K562 (cell line): Measurements from ENCODE around the gene CDK9. TPM values are rescaled to one million over a fixed set of nuclear protein-coding genes. Genes with fewer than 3 reads are reported as not detected.

ENCODE experiments used
- BCLAF1 ChIP-seq, 2 experiments: fragments of 450-650 bp in 1 of 2; IDR thresholded peaks; 2 replicates each; pipeline ENCODE4 v1.6.1; 2011 to 2017; ENCODE audit warnings: low read depth in 2 of 2, antibody characterized with exemption in 1 of 2, borderline replicate concordance in 1 of 2, low read length in 1 of 2, mild to moderate bottlenecking in 1 of 2, mixed read lengths in 1 of 2; ENCODE audit not compliant: control insufficient read depth in 1 of 2
- BMI1 ChIP-seq: fragments of 150-350 bp; IDR thresholded peaks from 2 replicates; pipeline ENCODE4 v1.6.1; 2014; ENCODE audit warnings: low read length
- C11orf30 ChIP-seq: fragments of 450-650 bp; IDR thresholded peaks from 2 replicates; pipeline ENCODE4 v1.6.1; 2016; ENCODE audit warnings: low read depth, mild to moderate bottlenecking
- DLX4 ChIP-seq: fragments of 250-450 bp; sonication (Bioruptor Pico); IDR thresholded peaks from 2 replicates; pipeline ENCODE4 v1.6.1; 2021; ENCODE audit warnings: mild to moderate bottlenecking
- HDAC2 ChIP-seq: fragments of 450-650 bp; IDR thresholded peaks from 2 replicates; pipeline ENCODE4 v1.6.1; 2016; ENCODE audit warnings: mild to moderate bottlenecking
- HDAC6 ChIP-seq: IDR thresholded peaks from 2 replicates; pipeline ENCODE4 v1.6.1; 2012; ENCODE audit warnings: low read depth, mild to moderate bottlenecking, control low read depth, inconsistent platforms, low read length, moderate library complexity
- HNRNPK ChIP-seq: fragments of 200-400 bp; formaldehyde crosslinking; IDR thresholded peaks from one replicate; pipeline ENCODE4 v1.6.1; 2018; ENCODE audit warnings: mild to moderate bottlenecking, low read depth, low read length; ENCODE audit not compliant: poor library complexity, severe bottlenecking
- MTA2 ChIP-seq: fragments of 450-650 bp; IDR thresholded peaks from 2 replicates; pipeline ENCODE4 v1.6.1; 2016; ENCODE audit warnings: low read depth
- NFYB ChIP-seq: IDR thresholded peaks from 2 replicates; pipeline ENCODE4 v1.6.1; 2011; ENCODE audit warnings: mild to moderate bottlenecking, moderate library complexity; ENCODE audit not compliant: insufficient read length; ENCODE audit errors: extremely low read depth
- NR2C1 ChIP-seq, 2 experiments: fragments of 450-650 bp; IDR thresholded peaks; 2 replicates each; pipeline ENCODE4 v1.6.1; 2017; ENCODE audit warnings: mild to moderate bottlenecking in 2 of 2, antibody characterized with exemption in 1 of 2, inconsistent platforms in 1 of 2, missing compliant biosample characterization in 1 of 2, missing genetic modification characterization in 1 of 2
- PCBP1 ChIP-seq: fragments of 200-400 bp; formaldehyde crosslinking; IDR thresholded peaks from 2 replicates; pipeline ENCODE4 v1.6.1; 2018; ENCODE audit warnings: mild to moderate bottlenecking, low read depth, low read length; ENCODE audit not compliant: poor library complexity, severe bottlenecking
- PTBP1 ChIP-seq: fragments of 200-400 bp; formaldehyde crosslinking; IDR thresholded peaks from 2 replicates; pipeline ENCODE4 v1.6.1; 2017; ENCODE audit warnings: low read depth, low read length
- SAFB ChIP-seq: fragments of 200-400 bp; formaldehyde crosslinking; IDR thresholded peaks from 2 replicates; pipeline ENCODE4 v1.6.1; 2017; ENCODE audit warnings: low read depth, low read length, borderline replicate concordance
- SRSF1 ChIP-seq: fragments of 200-400 bp; formaldehyde crosslinking; IDR thresholded peaks from 2 replicates; pipeline ENCODE4 v1.6.1; 2017; ENCODE audit warnings: mild to moderate bottlenecking, low read depth, low read length, moderate library complexity
- TAL1 ChIP-seq: fragments of 450-650 bp; IDR thresholded peaks from 2 replicates; pipeline ENCODE4 v1.6.1; 2016; ENCODE audit warnings: mild to moderate bottlenecking
- TOE1 ChIP-seq, 2 experiments: fragments of 450-650 bp in 1 of 2; sonication (generic) in 1 of 2; formaldehyde crosslinking in 1 of 2; IDR thresholded peaks; 2 replicates each; pipeline versions ENCODE4 v1.7.1 to v1.8.0; 2016 to 2022; ENCODE audit warnings: borderline replicate concordance in 2 of 2, mild to moderate bottlenecking in 2 of 2, antibody characterized with exemption in 1 of 2, inconsistent platforms in 1 of 2, low read depth in 1 of 2, missing genetic modification reagents in 1 of 2, moderate library complexity in 1 of 2
- XRCC3 ChIP-seq: fragments of 450-650 bp; IDR thresholded peaks from 2 replicates; pipeline ENCODE4 v1.6.1; 2017; ENCODE audit warnings: mild to moderate bottlenecking, moderate library complexity
- ZNF175 ChIP-seq: fragments of 200-800 bp; sonication (Bioruptor generic); IDR thresholded peaks from 2 replicates; pipeline ENCODE4 v1.6.1; 2016; ENCODE audit warnings: low read depth, mild to moderate bottlenecking, missing genetic modification characterization, missing compliant biosample characterization
- ZNF324 ChIP-seq: fragments of 250-450 bp; sonication (Bioruptor Pico); IDR thresholded peaks from 2 replicates; pipeline ENCODE4 v1.4.0; 2020; ENCODE audit warnings: mild to moderate bottlenecking
- ZNF586 ChIP-seq: fragments of 450-650 bp; formaldehyde crosslinking; conservative IDR thresholded peaks from 2 replicates; pipeline ENCODE4 v1.4.0; 2020; ENCODE audit warnings: mild to moderate bottlenecking, moderate library complexity
- ZNF696 ChIP-seq: fragments of 250-450 bp; sonication (Bioruptor Pico); conservative IDR thresholded peaks from 2 replicates; pipeline ENCODE4 v1.4.0; 2020; ENCODE audit warnings: mild to moderate bottlenecking, moderate library complexity
- polyA plus RNA-seq, 8 experiments: library from polyadenylated mRNA; depleted of rRNA in 4 of 8; stranded (reverse) in 5 of 8; unstranded in 3 of 8; fragments of >200 nt; fragmentation: Nextera tagmentation in 2 of 8; fragmentation: Illumina TruSeq in 1 of 8; extraction: Ambion mirVana in 2 of 8; extraction: Trizol in 1 of 8; gene quantifications; 2 replicates each; pipeline versions ENCODE4 v1.2.1 to v1.2.3, GENCODE V29; 2011 to 2014; ENCODE audit warnings: inconsistent platforms in 1 of 8, missing spikeins in 1 of 8
- total RNA-seq, 7 experiments: library from RNA; depleted of rRNA in 6 of 7; stranded (reverse); fragments of >200 nt in 6 of 7; fragmentation: Illumina TruSeq in 2 of 7; extraction: Trizol in 2 of 7; gene quantifications; 2 replicates each; pipeline versions ENCODE4 v1.2.1 to v1.2.3, GENCODE V29; 2011 to 2021; ENCODE audit warnings: low replicate concordance in 1 of 7
- TF ChIP-seq, protein P1 (sequence below): fragments of 250-450 bp; sonication (Bioruptor Pico); IDR thresholded peaks from 2 replicates; pipeline ENCODE4 v1.5.0; 2021
- TF ChIP-seq, protein P2 (sequence below): sonication (generic); formaldehyde crosslinking; IDR thresholded peaks from 2 replicates; pipeline ENCODE4 v1.8.0; 2022; ENCODE audit warnings: mild to moderate bottlenecking, missing genetic modification reagents

CDK9 gene
- total and polyA plus RNA-seq, 9 of the 15 experiments (the other 6 are each of a cell fraction or from before 2014, with no cell fraction given): 4.2 to 78.6 (median 33.0) TPM

DNA sequence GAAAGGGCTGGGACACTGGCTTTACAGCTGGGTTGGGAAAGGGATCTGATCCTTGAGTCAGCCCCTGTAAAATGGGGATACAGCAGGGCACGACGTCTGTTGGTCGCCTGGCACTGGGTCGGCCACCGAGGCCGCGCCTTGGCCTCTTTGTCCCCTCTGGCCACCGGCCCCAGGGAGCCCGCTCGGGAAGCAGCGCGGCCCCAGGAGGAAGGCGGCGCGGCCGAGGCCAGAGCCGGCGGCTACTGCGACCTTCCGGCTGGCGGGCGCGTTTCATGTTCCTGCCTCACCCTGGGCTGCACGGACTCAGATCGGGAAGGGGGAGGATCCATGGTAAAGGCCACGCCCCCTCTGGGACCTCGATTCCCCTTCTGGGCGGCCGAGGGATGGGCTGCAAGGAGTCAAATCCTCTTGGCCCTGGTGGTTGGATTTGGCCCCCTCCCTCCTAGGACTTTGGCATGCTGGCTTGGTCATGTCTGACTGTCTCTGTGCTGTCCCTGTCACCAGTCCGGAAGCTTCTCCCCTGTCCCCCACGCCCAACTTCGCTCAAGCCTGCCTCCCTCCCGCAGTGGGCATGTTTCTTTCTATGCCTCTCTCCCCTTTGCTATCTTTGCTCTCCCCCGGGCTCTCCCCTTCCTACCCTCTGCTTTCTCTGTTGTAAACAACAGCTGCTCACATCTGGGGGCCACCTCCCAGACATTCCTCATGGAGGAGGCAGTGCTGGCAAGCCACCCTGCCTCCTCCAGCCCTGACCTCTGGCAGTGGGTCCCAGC is 42.6 kb downstream of the CDK9 start (continued):
- TF ChIP-seq C11orf30 (no peak), PCBP1 (no peak), HNRNPK (no peak), ZNF586 (CRISPR knock-in tag) (no peak), ZNF324 (no peak), ZNF696 (no peak), MTA2 (no peak), HDAC6 (no peak), NFYB (no peak), SRSF1 (no peak), BCLAF1 (IDR thresholded peaks at IDR 0.05; ENCODE audit: borderline replicate concordance in 1 of 2, control insufficient read depth in 1 of 2, low read depth in 2 of 2, low read length in 1 of 2) (no peak), HDAC2 (0 out of 2 replicates have a peak, but pooled peaks have one; percentile 55), NR2C1 (IDR thresholded peaks at IDR 0.05) (no peak), NR2C1 (tag; IDR thresholded peaks at IDR 0.05) (no peak), TOE1 (IDR thresholded peaks at IDR 0.05; ENCODE audit: borderline replicate concordance) (peak; percentile 51; the same call in 1 of the 2 replicates), TOE1 (CRISPR knock-in tag; IDR thresholded peaks at IDR 0.05; ENCODE audit: borderline replicate concordance, low read depth) (no peak), XRCC3 (no peak), PTBP1 (no peak), SAFB (no peak), DLX4 (CRISPR knock-in tag) (no peak), TAL1 (0 out of 2 replicates have a peak, but pooled peaks have one; percentile 18), ZNF175 (CRISPR knock-in tag) (peak; percentile 68; the same call in 1 of the 2 replicates), BMI1 (no peak)
- TF ChIP-seq, protein P1, sequence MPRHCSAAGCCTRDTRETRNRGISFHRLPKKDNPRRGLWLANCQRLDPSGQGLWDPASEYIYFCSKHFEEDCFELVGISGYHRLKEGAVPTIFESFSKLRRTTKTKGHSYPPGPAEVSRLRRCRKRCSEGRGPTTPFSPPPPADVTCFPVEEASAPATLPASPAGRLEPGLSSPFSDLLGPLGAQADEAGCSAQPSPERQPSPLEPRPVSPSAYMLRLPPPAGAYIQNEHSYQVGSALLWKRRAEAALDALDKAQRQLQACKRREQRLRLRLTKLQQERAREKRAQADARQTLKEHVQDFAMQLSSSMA (CRISPR knock-in tag): no peak; the same call in 1 of the 2 replicates
- TF ChIP-seq, protein P2, sequence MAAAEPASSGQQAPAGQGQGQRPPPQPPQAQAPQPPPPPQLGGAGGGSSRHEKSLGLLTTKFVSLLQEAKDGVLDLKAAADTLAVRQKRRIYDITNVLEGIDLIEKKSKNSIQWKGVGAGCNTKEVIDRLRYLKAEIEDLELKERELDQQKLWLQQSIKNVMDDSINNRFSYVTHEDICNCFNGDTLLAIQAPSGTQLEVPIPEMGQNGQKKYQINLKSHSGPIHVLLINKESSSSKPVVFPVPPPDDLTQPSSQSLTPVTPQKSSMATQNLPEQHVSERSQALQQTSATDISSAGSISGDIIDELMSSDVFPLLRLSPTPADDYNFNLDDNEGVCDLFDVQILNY (CRISPR knock-in tag): no peak
